PC-3 (cell line): ENCODE results near the gene ATP2B3. TPM values are rescaled to one million over a fixed set of nuclear protein-coding genes. Genes with fewer than 3 reads are reported as not detected.

Experiments
- ATAC-seq: fragments of 200-7000 bp; cut with Tn5 transposase; 2 replicates; pipeline ENCODE4 v1.9.1; 2020; ENCODE audit warnings: mild to moderate bottlenecking, moderate library complexity
- BruUV-seq: library from RNA; stranded (reverse); fragments of 400-500 nt; replicated peaks from 2 replicates; lab custom pipeline; 2021; lab: Mats Ljungman, UMichigan
- CTCF ChIA-PET: fragments of 300-600 bp; sonication (Branson Sonifier 250); formaldehyde crosslinking; loops from one replicate; lab custom pipeline; 2022; ENCODE audit warnings: antibody characterized with exemption; lab: Charles Lee
- POLR2A ChIA-PET: fragments of 300-600 bp; sonication (Branson Sonifier 250); formaldehyde crosslinking; loops from one replicate; lab custom pipeline; 2022; ENCODE audit warnings: antibody characterized with exemption; ENCODE audit not compliant: unreplicated experiment; lab: Charles Lee
- DNase-seq: peaks from one replicate; pipeline ENCODE4 v3.0.0-alpha.2; 2015
- H2AFZ ChIP-seq: fragments of 300-600 bp; sonication (generic); 2 replicates; pipeline ENCODE4 v1.6.0; 2016; ENCODE audit warnings: antibody characterized with exemption, low read length
- H3F3A ChIP-seq: fragments of 300-600 bp; sonication (generic); one replicate; pipeline ENCODE4 v1.6.0; 2017; ENCODE audit warnings: antibody characterized with exemption, low read length, control low read depth, mild to moderate bottlenecking; ENCODE audit not compliant: unreplicated experiment
- H3K27ac ChIP-seq: fragments of 300-600 bp; sonication (generic); 2 replicates; pipeline ENCODE4 v1.5.1; 2016; ENCODE audit warnings: mild to moderate bottlenecking, low read length
- H3K27me3 ChIP-seq: fragments of 300-600 bp; sonication (generic); 2 replicates; pipeline ENCODE4 v1.6.1; 2016; ENCODE audit warnings: low read length, mixed read lengths
- H3K36me3 ChIP-seq: fragments of 300-600 bp; sonication (generic); 2 replicates; pipeline ENCODE4 v1.6.1; 2016; ENCODE audit warnings: low read depth, mixed run types, low read length, mixed read lengths
- H3K4me1 ChIP-seq: fragments of 300-600 bp; sonication (generic); 2 replicates; pipeline ENCODE4 v1.5.1; 2016; ENCODE audit warnings: low read length; ENCODE audit not compliant: insufficient read depth
- H3K4me2 ChIP-seq: fragments of 300-600 bp; sonication (generic); 2 replicates; pipeline ENCODE4 v1.6.0; 2016; ENCODE audit warnings: low read length
- H3K4me3 ChIP-seq: fragments of 300-600 bp; sonication (generic); 2 replicates; pipeline ENCODE4 v1.5.1; 2016; ENCODE audit warnings: mild to moderate bottlenecking, low read length, mixed read lengths
- H3K79me2 ChIP-seq: fragments of 300-600 bp; sonication (generic); 2 replicates; pipeline ENCODE4 v1.6.1; 2017; ENCODE audit warnings: low read length, mixed read lengths
- H3K9ac ChIP-seq: fragments of 300-600 bp; sonication (generic); 2 replicates; pipeline ENCODE4 v1.6.0; 2016; ENCODE audit warnings: mild to moderate bottlenecking, low read length
- H3K9me2 ChIP-seq: fragments of 300-600 bp; sonication (generic); replicated peaks from 2 replicates; pipeline ENCODE4 v1.6.1; 2016; ENCODE audit warnings: mixed run types, low read length, mixed read lengths
- H3K9me3 ChIP-seq: fragments of 300-600 bp; sonication (generic); 2 replicates; pipeline ENCODE4 v1.6.1; 2016; ENCODE audit warnings: low read length, mixed read lengths
- H4K20me1 ChIP-seq: fragments of 300-600 bp; sonication (generic); 2 replicates; pipeline ENCODE4 v1.6.1; 2016; ENCODE audit warnings: low read length, mixed read lengths
- CTCF ChIP-seq: fragments of 300-600 bp; sonication (generic); conservative IDR thresholded peaks from 2 replicates; pipeline ENCODE4 v1.5.1; 2017; ENCODE audit warnings: antibody characterized with exemption, low read depth, mild to moderate bottlenecking, low read length
- EZH2 ChIP-seq: fragments of 300-600 bp; sonication (generic); IDR thresholded peaks from one replicate; pipeline ENCODE4 v1.6.1; 2017; ENCODE audit warnings: antibody characterized with exemption, mild to moderate bottlenecking, low read length; ENCODE audit not compliant: unreplicated experiment
- EZH2phosphoT487 ChIP-seq: fragments of 300-600 bp; sonication (generic); IDR thresholded peaks from 2 replicates; pipeline ENCODE4 v1.6.1; 2018; ENCODE audit warnings: mild to moderate bottlenecking, antibody characterized with exemption, low read length, borderline replicate concordance
- intact Hi-C: fragments of 100-400 bp; cut with micrococcal nuclease; formaldehyde crosslinking; loops from 2 replicates; pipeline ENCODE4 v1.9.0; 2023
- total RNA-seq: library from RNA; depleted of rRNA; stranded (reverse); fragments of >200 nt; gene quantifications from 2 replicates; pipeline ENCODE4 v1.2.3, GENCODE V29; 2014

ATP2B3 gene
- total RNA-seq, 1 experiment from 2014 or later = not detected

GRCh38 chrX:153590961-153591956, 73.8 kb downstream of the ATP2B3 start:
- CTCF ChIA-PET = no interaction called here
- Histone ChIP-seq H3K4me1 (no peaks in the 10 kb centered on the region), H3K9me3 (no peaks in the 10 kb centered on the region), H3K79me2 (peaks cover 8% of the 10 kb centered on the region), H3F3A (no peaks in the 10 kb centered on the region), H3K27ac (no peak overlapping the region), H4K20me1 (0 out of 2 replicates have a peak, but pooled peaks cover 2% of the 10 kb centered on the region), H3K9me2 (no peaks in the 10 kb centered on the region), H3K36me3 (peaks cover 3% of the 10 kb centered on the region; the same call in 1 of the 2 replicates), H3K9ac (no peak overlapping the region), H3K27me3 (no peaks in the 10 kb centered on the region), H2AFZ (no peak overlapping the region), H3K4me2 (no peak overlapping the region), H3K4me3 (no peak overlapping the region)
- no TSS peak for BruUV-seq
- no peak for DNase-seq
- POLR2A ChIA-PET = no interaction called here
- ATAC-seq = no peak
- intact Hi-C loops = no loop called here
- TF ChIP-seq EZH2phosphoT487 (no peak), EZH2 (no peak), CTCF (no peak)

DNA sequence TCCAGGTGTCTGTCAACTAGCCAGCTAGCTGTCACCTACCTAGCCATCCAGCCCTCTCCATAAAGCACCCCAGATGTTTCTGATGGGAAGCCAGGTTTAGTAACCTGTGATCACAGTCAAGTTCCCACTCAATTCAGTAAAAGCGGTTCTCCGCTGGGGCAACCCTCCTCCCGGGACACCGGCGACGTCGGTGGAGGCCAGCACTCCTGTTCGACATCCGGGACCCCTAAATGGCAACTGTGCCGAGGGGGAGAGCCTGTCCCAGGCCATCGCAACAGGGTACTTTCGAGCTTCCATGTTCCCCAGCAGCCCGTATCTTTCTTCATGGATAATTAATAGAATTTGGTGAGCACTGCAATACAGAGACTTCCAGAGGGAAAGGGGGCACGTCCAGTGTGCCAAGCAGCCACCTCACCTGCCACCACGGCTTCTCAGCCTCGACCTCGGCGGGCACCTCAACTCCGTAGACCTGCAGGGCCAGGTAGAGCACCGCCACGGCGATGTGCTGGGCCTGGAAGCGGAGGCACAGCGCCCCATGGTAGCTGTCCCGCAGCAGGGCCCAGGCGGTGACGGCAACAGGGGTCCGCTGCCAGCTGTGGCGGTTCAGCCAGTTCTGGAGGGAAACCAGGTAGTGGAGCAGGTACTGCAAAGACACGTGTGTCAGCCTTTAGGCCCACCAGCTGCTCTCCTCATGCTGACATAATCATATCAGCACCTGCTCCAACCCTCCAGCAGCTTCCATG, 74.8 kb downstream of the ATP2B3 start:
- H3K27me3 ChIP-seq = no peaks in the 10 kb centered on the region
- DNase-seq (no peak), ATAC-seq (no peak)
- BruUV-seq = no TSS peak
- peaks cover 3% of the 10 kb centered on the region; the same call in 1 of the 2 replicates for H3K36me3 ChIP-seq
- ChIA-PET CTCF (no interaction called here), POLR2A (no interaction called here)
- no peaks in the 10 kb centered on the region for H3K4me1 ChIP-seq
- H3F3A ChIP-seq = no peaks in the 10 kb centered on the region
- peaks cover 18% of the 10 kb centered on the region for H3K79me2 ChIP-seq
- H4K20me1 ChIP-seq = 0 out of 2 replicates have a peak, but pooled peaks cover 12% of the 10 kb centered on the region
- H3K9me3 ChIP-seq = no peaks in the 10 kb centered on the region
- H3K27ac ChIP-seq = no peak overlapping the region
- intact Hi-C loops = no loop called here
- no peak overlapping the region for H3K4me2 ChIP-seq
- no peaks in the 10 kb centered on the region for H3K9me2 ChIP-seq
- H3K9ac ChIP-seq = no peak overlapping the region
- no peak overlapping the region for H2AFZ ChIP-seq
- H3K4me3 ChIP-seq = no peak overlapping the region
- TF ChIP-seq EZH2phosphoT487 (no peak), EZH2 (no peak), CTCF (no peak)
